Measurements from ENCODE around the gene KRT13. TPM values are rescaled to one million over a fixed set of nuclear protein-coding genes. Genes with fewer than 3 reads are reported as not detected.

KRT13 gene
- total RNA-seq = 1.9 TPM

DNA sequence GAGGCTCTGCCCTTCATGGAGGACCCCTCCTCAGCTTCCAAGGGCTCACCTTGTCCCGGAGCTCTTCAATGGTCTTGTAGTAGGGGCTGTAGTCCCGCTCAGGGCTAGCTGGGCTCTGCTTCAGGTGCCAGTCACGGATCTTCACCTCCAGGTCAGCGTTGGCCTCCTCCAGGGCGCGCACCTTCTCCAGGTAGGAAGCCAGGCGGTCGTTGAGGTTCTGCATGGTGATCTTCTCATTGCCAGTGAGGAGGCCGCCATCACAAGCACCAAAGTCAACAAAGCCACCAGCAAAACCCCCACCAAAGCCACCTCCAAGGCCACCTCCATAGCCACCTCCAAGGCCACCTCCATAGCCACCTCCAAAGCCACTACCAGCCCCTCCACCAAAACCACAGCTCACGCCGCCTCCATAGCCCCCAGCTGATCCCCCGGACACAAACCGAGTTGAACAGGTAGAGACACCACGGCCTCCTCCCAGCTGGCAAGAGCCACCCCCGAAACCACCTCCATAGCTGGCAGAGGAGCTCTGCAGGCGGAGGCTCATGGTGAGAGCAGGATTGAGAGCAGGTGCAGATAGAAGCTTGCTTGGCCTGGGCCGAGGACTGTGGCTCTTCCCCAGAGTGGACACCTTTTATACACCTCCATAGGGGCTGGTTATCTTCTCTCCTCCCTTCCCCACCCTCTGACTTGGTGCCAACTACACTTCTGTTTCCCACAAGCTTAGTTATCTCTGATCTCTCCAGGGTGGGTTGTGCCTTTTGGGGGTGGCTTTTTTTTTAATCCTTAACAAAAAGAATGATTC, at the start of gene KRT13:
Gene KRT13, minus strand, starts transcription at position 606 of the 802 bp plus-strand sequence. Its CDS starts 62 bp downstream, at position 544.
- Histone ChIP-seq H3K4me1 (no peaks in the 10 kb centered on the region), H3K4me3 (no peak within 1 kb of the TSS), H3K27me3 (no peaks in the 10 kb centered on the region), H3K27ac (no peak within 1 kb of the TSS), H3K36me3 (no peaks in the 10 kb centered on the region), H3K9me3 (no peaks in the 10 kb centered on the region)
- DNase-seq (ENCODE audit: low spot score in 2 of 2) = no peak
- TF ChIP-seq, protein P1, sequence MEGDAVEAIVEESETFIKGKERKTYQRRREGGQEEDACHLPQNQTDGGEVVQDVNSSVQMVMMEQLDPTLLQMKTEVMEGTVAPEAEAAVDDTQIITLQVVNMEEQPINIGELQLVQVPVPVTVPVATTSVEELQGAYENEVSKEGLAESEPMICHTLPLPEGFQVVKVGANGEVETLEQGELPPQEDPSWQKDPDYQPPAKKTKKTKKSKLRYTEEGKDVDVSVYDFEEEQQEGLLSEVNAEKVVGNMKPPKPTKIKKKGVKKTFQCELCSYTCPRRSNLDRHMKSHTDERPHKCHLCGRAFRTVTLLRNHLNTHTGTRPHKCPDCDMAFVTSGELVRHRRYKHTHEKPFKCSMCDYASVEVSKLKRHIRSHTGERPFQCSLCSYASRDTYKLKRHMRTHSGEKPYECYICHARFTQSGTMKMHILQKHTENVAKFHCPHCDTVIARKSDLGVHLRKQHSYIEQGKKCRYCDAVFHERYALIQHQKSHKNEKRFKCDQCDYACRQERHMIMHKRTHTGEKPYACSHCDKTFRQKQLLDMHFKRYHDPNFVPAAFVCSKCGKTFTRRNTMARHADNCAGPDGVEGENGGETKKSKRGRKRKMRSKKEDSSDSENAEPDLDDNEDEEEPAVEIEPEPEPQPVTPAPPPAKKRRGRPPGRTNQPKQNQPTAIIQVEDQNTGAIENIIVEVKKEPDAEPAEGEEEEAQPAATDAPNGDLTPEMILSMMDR (IDR thresholded peaks at IDR 0.05) = no peak
- intact Hi-C loops (cut with DNase I) = no loop called here

DNA sequence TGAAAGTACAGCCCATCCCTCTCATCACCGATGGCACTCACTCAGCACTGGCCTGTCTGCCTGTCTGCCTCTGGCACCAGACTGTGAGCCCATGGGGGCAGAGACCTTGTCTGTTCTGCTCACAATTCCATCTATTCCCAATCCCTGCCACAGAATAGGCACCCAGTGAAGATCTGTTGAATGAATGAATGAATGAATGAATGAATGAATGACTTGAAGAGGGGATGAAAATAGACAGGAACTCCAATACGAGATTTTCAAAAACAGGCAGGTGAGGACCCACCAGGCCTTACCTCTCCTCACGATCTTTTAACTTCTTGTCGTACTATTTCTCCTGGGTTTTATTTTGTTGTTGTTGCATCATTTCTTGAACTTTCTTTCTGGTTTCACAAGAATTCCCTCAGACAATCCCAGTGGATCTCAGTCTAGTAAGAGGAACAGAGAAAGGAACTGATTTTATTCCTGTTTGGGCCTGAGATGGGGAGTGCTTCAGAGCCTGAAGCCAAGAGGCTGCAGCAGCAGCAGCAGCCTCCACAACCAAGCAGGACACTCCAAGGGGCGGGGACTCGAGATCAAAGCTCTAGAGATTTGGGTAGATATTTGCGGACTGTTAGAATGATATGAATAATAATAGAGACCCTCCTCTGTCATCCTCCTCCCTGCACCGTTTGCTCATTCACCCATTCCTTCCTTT, 48.7 kb upstream of the KRT13 start:
- Histone ChIP-seq H3K27me3 (no peaks in the 10 kb centered on the region), H3K36me3 (no peaks in the 10 kb centered on the region), H3K4me3 (no peak overlapping the region), H3K9me3 (no peaks in the 10 kb centered on the region), H3K27ac (no peak overlapping the region), H3K4me1 (peaks cover 0 to under 1% of the 10 kb centered on the region in 2 donors)
- TF ChIP-seq, protein P1 (IDR thresholded peaks at IDR 0.05) = no peak
- DNase-seq (ENCODE audit: low spot score in 2 of 2) = no peak
- intact Hi-C loops (cut with DNase I) = no loop called here

DNA sequence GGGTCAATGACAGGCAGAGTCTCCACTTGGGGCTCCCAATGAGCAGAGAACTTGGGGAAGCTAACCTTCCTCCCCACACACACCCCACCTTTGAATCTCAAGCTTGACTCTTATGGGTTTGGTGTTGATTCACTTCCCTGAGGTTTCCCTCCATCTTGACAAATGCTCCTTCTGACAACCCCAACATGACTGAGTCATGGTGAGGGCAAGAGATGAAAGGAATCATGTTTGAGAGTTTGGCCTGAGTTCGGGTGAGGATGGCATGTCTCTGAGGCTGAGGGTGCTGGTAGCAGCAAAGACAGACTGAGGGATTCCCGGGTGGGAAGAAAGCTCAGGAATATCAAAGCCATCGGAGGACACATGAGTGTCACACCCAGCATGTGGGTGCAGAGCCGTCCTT, 47.8 kb upstream of the KRT13 start:
- Histone ChIP-seq H3K9me3 (no peaks in the 10 kb centered on the region), H3K4me3 (no peak overlapping the region), H3K36me3 (no peaks in the 10 kb centered on the region), H3K27ac (no peak overlapping the region), H3K27me3 (no peaks in the 10 kb centered on the region), H3K4me1 (peaks cover 9 to 10% of the 10 kb centered on the region in 2 donors)
- TF ChIP-seq, protein P1 (IDR thresholded peaks at IDR 0.05) = no peak
- intact Hi-C loops (cut with DNase I) = no loop called here
- no peak for DNase-seq (ENCODE audit: low spot score in 2 of 2)

DNA sequence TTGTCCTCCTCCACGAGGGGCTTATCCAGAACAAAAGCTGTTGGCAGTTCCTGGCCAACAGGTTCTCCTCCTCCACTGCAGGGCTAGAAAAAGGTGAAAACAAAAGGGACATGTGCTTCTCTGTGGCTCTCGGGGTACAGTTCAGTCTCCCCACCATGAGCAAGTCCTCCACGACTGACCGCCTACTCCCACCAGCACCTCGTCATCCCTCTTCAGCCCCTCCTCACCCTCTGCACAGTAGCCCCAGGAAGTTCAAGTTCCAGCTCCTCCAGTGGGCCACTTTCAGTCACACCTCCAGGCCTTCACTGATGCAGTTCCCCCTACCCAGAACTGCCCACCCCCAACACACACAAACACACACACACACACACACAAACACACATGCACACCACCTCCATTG, 47.0 kb upstream of the KRT13 start:
- no peak overlapping the region for H3K4me3 ChIP-seq
- H3K36me3 ChIP-seq = no peaks in the 10 kb centered on the region
- H3K27ac ChIP-seq = no peak overlapping the region
- no peaks in the 10 kb centered on the region for H3K27me3 ChIP-seq
- no peaks in the 10 kb centered on the region for H3K9me3 ChIP-seq
- no peak for DNase-seq (ENCODE audit: low spot score in 2 of 2)
- intact Hi-C loops (cut with DNase I) = no loop called here
- peaks cover 11 to 12% of the 10 kb centered on the region in 2 donors for H3K4me1 ChIP-seq
- TF ChIP-seq, protein P1 (IDR thresholded peaks at IDR 0.05) = no peak

DNA sequence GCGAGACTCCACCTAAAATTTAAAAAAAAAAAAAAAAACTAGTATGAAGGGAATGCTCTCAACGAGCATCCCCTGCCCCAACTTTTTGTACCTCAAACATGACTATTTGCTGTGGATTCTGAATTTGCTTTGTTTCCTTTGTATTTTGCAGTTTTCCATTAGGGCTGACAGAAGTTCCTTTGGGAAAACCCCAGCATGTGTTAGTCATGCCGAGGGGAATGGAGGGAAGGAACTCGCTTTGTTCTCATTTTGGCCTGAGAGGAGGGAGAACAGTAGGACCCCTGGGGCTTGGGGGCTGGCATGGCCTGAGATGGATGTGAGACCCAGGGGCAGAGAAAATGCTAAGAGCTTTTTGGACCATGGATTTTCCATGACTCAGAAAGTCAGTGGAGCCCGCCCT, 46.0 kb upstream of the KRT13 start:
- TF ChIP-seq, protein P1 (IDR thresholded peaks at IDR 0.05) = no peak
- Histone ChIP-seq H3K4me1 (peaks cover 11 to 15% of the 10 kb centered on the region in 2 donors), H3K36me3 (no peaks in the 10 kb centered on the region), H3K27me3 (no peaks in the 10 kb centered on the region), H3K27ac (no peak overlapping the region), H3K4me3 (no peak overlapping the region), H3K9me3 (no peaks in the 10 kb centered on the region)
- no peak for DNase-seq (ENCODE audit: low spot score in 2 of 2)
- intact Hi-C loops (cut with DNase I) = no loop called here
